ENCODE results near the gene C4orf54.

DNA sequence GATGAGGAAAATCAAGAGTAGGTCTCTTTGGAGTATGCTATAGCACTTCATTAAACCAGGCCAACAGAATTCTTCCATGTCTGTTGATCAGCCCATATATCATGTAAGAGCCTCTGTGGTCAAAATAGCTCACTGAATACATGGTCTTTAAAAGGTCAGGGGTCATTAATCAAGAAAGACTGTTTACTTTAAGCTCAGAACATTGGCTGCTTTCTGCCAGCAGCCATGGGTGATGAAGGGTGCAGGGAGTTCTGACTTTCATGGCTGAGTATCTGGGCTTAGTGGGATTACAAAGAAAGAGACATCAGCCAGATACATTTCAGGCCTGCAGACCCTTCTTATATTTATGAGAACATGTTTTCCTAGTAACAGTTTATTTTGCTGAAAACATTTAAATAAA lies 7.1 kb upstream of the C4orf54 start:
- TF ChIP-seq POLR2A (IDR thresholded peaks at IDR 0.05; ENCODE audit: low read depth, low read length) (no peak), MAZ (IDR thresholded peaks at IDR 0.05; ENCODE audit: borderline replicate concordance, low read depth, low read length) (no peak), BHLHE40 (IDR thresholded peaks at IDR 0.05; ENCODE audit: low read depth, low read length) (no peak), RAD21 (IDR thresholded peaks at IDR 0.05; ENCODE audit: low read length) (no peak), RFX5 (IDR thresholded peaks at IDR 0.05; ENCODE audit: low read depth, low read length) (no peak)
- TF ChIP-seq, protein P1, sequence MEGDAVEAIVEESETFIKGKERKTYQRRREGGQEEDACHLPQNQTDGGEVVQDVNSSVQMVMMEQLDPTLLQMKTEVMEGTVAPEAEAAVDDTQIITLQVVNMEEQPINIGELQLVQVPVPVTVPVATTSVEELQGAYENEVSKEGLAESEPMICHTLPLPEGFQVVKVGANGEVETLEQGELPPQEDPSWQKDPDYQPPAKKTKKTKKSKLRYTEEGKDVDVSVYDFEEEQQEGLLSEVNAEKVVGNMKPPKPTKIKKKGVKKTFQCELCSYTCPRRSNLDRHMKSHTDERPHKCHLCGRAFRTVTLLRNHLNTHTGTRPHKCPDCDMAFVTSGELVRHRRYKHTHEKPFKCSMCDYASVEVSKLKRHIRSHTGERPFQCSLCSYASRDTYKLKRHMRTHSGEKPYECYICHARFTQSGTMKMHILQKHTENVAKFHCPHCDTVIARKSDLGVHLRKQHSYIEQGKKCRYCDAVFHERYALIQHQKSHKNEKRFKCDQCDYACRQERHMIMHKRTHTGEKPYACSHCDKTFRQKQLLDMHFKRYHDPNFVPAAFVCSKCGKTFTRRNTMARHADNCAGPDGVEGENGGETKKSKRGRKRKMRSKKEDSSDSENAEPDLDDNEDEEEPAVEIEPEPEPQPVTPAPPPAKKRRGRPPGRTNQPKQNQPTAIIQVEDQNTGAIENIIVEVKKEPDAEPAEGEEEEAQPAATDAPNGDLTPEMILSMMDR (conservative IDR thresholded peaks at IDR 0.05; ENCODE audit: low read depth, low read length), result no peak
- TF ChIP-seq, protein P2, sequence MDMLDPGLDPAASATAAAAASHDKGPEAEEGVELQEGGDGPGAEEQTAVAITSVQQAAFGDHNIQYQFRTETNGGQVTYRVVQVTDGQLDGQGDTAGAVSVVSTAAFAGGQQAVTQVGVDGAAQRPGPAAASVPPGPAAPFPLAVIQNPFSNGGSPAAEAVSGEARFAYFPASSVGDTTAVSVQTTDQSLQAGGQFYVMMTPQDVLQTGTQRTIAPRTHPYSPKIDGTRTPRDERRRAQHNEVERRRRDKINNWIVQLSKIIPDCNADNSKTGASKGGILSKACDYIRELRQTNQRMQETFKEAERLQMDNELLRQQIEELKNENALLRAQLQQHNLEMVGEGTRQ (IDR thresholded peaks at IDR 0.05; ENCODE audit: low read depth, low read length), result no peak

Measured in IMR-90 (cell line).